Dendritic cell treated with granulocyte-macrophage colony-stimulating factor and Interleukin-4, amounts not matched to agents 40 ng/mL and 50 ng/mL, for 4 days (primary cell): ENCODE measurements around the gene CEP126.
A peak's percentile ranks its signal among the peaks of the same experiment; 100 is the strongest.

Source experiments
- H3K27ac Mint-ChIP-seq: one replicate; pipeline ENCODE4 v1.8.0; 2022; ENCODE audit warnings: mild to moderate bottlenecking, mixed read lengths
- H3K27me3 Mint-ChIP-seq: one replicate; pipeline ENCODE4 v1.8.0; 2022; ENCODE audit warnings: mild to moderate bottlenecking, mixed read lengths
- H3K36me3 Mint-ChIP-seq: one replicate; pipeline ENCODE4 v1.8.0; 2022; ENCODE audit warnings: low read depth, mixed read lengths
- H3K4me1 Mint-ChIP-seq: one replicate; pipeline ENCODE4 v1.8.0; 2022; ENCODE audit warnings: low read depth, mixed read lengths
- H3K4me3 Mint-ChIP-seq: one replicate; pipeline ENCODE4 v1.8.0; 2022; ENCODE audit warnings: mild to moderate bottlenecking, moderate library complexity, mixed read lengths
- H3K9me3 Mint-ChIP-seq: one replicate; pipeline ENCODE4 v1.8.0; 2022; ENCODE audit warnings: mixed read lengths
- intact Hi-C: fragments of 100-400 bp; cut with micrococcal nuclease; formaldehyde crosslinking; loops from one replicate; pipeline ENCODE4 v1.15.0; 2022

CEP126 gene

GRCh38 chr11:101914341-101914737, 471 bp upstream of the CEP126 start:
- H3K9me3 Mint-ChIP-seq = no peaks in the 10 kb centered on the region
- H3K4me3 Mint-ChIP-seq = peak overlapping the region; percentile 91
- peaks cover 24% of the 10 kb centered on the region for H3K4me1 Mint-ChIP-seq
- no peak overlapping the region for H3K27ac Mint-ChIP-seq
- intact Hi-C loops = no loop called here
- peaks cover 6% of the 10 kb centered on the region for H3K36me3 Mint-ChIP-seq
- H3K27me3 Mint-ChIP-seq = peaks cover 8% of the 10 kb centered on the region

GRCh38 chr11:101915791-101916291, 1.0 kb downstream of the CEP126 start:
- intact Hi-C loops = no loop called here
- peak overlapping the region; percentile 91 for H3K4me3 Mint-ChIP-seq
- H3K4me1 Mint-ChIP-seq = peaks cover 24% of the 10 kb centered on the region
- no peaks in the 10 kb centered on the region for H3K9me3 Mint-ChIP-seq
- peaks cover 8% of the 10 kb centered on the region for H3K27me3 Mint-ChIP-seq
- H3K27ac Mint-ChIP-seq = peak overlapping the region; percentile 76
- H3K36me3 Mint-ChIP-seq = peaks cover 6% of the 10 kb centered on the region

GRCh38 chr11:101916422-101916821, 1.6 kb downstream of the CEP126 start, which contains the start of gene ANGPTL5:
ANGPTL5 (minus strand) TSS chr11:101916522; CDS start chr11:101907909, 8,613 bp downstream.
- intact Hi-C loops = no loop called here
- Mint-ChIP-seq H3K4me3 (peak within 1 kb of the TSS; percentile 91), H3K36me3 (peaks cover 6% of the 10 kb centered on the region), H3K27me3 (peaks cover 8% of the 10 kb centered on the region), H3K4me1 (peaks cover 24% of the 10 kb centered on the region), H3K9me3 (no peaks in the 10 kb centered on the region), H3K27ac (peak within 1 kb of the TSS; percentile 76)

GRCh38 chr11:101917226-101917625, 2.4 kb downstream of the CEP126 start:
- H3K9me3 Mint-ChIP-seq = no peaks in the 10 kb centered on the region
- H3K27ac Mint-ChIP-seq = no peak overlapping the region
- H3K27me3 Mint-ChIP-seq = peaks cover 8% of the 10 kb centered on the region
- peaks cover 6% of the 10 kb centered on the region for H3K36me3 Mint-ChIP-seq
- intact Hi-C loops = no loop called here
- no peak overlapping the region for H3K4me3 Mint-ChIP-seq
- H3K4me1 Mint-ChIP-seq = peaks cover 24% of the 10 kb centered on the region

- no peak overlapping the region for H3K27ac Mint-ChIP-seq
- H3K9me3 Mint-ChIP-seq = no peaks in the 10 kb centered on the region
- H3K27me3 Mint-ChIP-seq = no peaks in the 10 kb centered on the region
- H3K4me1 Mint-ChIP-seq = peaks cover 5% of the 10 kb centered on the region
- H3K36me3 Mint-ChIP-seq = no peaks in the 10 kb centered on the region
- intact Hi-C loops = no loop called here
- H3K4me3 Mint-ChIP-seq = no peak overlapping the region
Observed at GRCh38 chr11:101920992-101921391, 6.2 kb downstream of the CEP126 start.

- H3K27ac Mint-ChIP-seq = no peak overlapping the region
- intact Hi-C loops = no loop called here
- no peaks in the 10 kb centered on the region for H3K9me3 Mint-ChIP-seq
Observed at GRCh38 chr11:101923554-101923953, 8.7 kb downstream of the CEP126 start.

GRCh38 chr11:101929294-101929915, 14.6 kb downstream of the CEP126 start:
- H3K27ac Mint-ChIP-seq = no peak overlapping the region
- H3K4me3 Mint-ChIP-seq = no peak overlapping the region
- intact Hi-C loops = no loop called here
- H3K27me3 Mint-ChIP-seq = no peaks in the 10 kb centered on the region
- H3K9me3 Mint-ChIP-seq = no peaks in the 10 kb centered on the region
- H3K4me1 Mint-ChIP-seq = no peaks in the 10 kb centered on the region
- no peaks in the 10 kb centered on the region for H3K36me3 Mint-ChIP-seq

More at GRCh38 chr11:101923554-101923953, 8.7 kb downstream of the CEP126 start:
- no peak overlapping the region for H3K4me3 Mint-ChIP-seq
- no peaks in the 10 kb centered on the region for H3K36me3 Mint-ChIP-seq
- H3K27me3 Mint-ChIP-seq = no peaks in the 10 kb centered on the region
- H3K4me1 Mint-ChIP-seq = no peaks in the 10 kb centered on the region

GRCh38 chr11:101931692-101932091, 16.9 kb downstream of the CEP126 start:
- H3K4me1 Mint-ChIP-seq = no peaks in the 10 kb centered on the region
- no peaks in the 10 kb centered on the region for H3K27me3 Mint-ChIP-seq
- H3K9me3 Mint-ChIP-seq = no peaks in the 10 kb centered on the region
- H3K4me3 Mint-ChIP-seq = no peak overlapping the region
- intact Hi-C loops = no loop called here
- no peak overlapping the region for H3K27ac Mint-ChIP-seq
- no peaks in the 10 kb centered on the region for H3K36me3 Mint-ChIP-seq

- Mint-ChIP-seq H3K4me3 (no peak overlapping the region), H3K36me3 (no peaks in the 10 kb centered on the region), H3K4me1 (no peaks in the 10 kb centered on the region), H3K27ac (no peak overlapping the region), H3K27me3 (peaks cover 1% of the 10 kb centered on the region), H3K9me3 (no peaks in the 10 kb centered on the region)
- intact Hi-C loops = no loop called here
Observed at GRCh38 chr11:101940901-101941520, 26.2 kb downstream of the CEP126 start.

- no peaks in the 10 kb centered on the region for H3K36me3 Mint-ChIP-seq
- H3K4me1 Mint-ChIP-seq = no peaks in the 10 kb centered on the region
- H3K27me3 Mint-ChIP-seq = peaks cover 1% of the 10 kb centered on the region
- intact Hi-C loops = no loop called here
- H3K9me3 Mint-ChIP-seq = no peaks in the 10 kb centered on the region
- H3K27ac Mint-ChIP-seq = no peak overlapping the region
- H3K4me3 Mint-ChIP-seq = no peak overlapping the region
Observed at GRCh38 chr11:101944923-101945322, 30.1 kb downstream of the CEP126 start.

- no peaks in the 10 kb centered on the region for H3K4me1 Mint-ChIP-seq
- no peaks in the 10 kb centered on the region for H3K36me3 Mint-ChIP-seq
- no peaks in the 10 kb centered on the region for H3K9me3 Mint-ChIP-seq
- H3K27me3 Mint-ChIP-seq = peaks cover 1% of the 10 kb centered on the region
- intact Hi-C loops = no loop called here
- no peak overlapping the region for H3K27ac Mint-ChIP-seq
- no peak overlapping the region for H3K4me3 Mint-ChIP-seq
Observed at GRCh38 chr11:101945448-101945847, 30.6 kb downstream of the CEP126 start.

- Mint-ChIP-seq H3K36me3 (no peaks in the 10 kb centered on the region), H3K27ac (no peak overlapping the region), H3K4me1 (no peaks in the 10 kb centered on the region), H3K27me3 (no peaks in the 10 kb centered on the region), H3K4me3 (no peak overlapping the region), H3K9me3 (no peaks in the 10 kb centered on the region)
- intact Hi-C loops = no loop called here
Observed at GRCh38 chr11:101949680-101950220, 34.9 kb downstream of the CEP126 start.

- no peaks in the 10 kb centered on the region for H3K9me3 Mint-ChIP-seq
- H3K27me3 Mint-ChIP-seq = no peaks in the 10 kb centered on the region
- intact Hi-C loops = no loop called here
- no peak overlapping the region for H3K27ac Mint-ChIP-seq
- H3K4me1 Mint-ChIP-seq = no peaks in the 10 kb centered on the region
- no peaks in the 10 kb centered on the region for H3K36me3 Mint-ChIP-seq
- no peak overlapping the region for H3K4me3 Mint-ChIP-seq
Observed at GRCh38 chr11:101955278-101955677, 40.5 kb downstream of the CEP126 start.

GRCh38 chr11:101955701-101956100, 40.9 kb downstream of the CEP126 start:
- H3K27ac Mint-ChIP-seq = no peak overlapping the region
- H3K36me3 Mint-ChIP-seq = no peaks in the 10 kb centered on the region
- H3K27me3 Mint-ChIP-seq = no peaks in the 10 kb centered on the region
- no peaks in the 10 kb centered on the region for H3K4me1 Mint-ChIP-seq
- H3K9me3 Mint-ChIP-seq = no peaks in the 10 kb centered on the region
- no peak overlapping the region for H3K4me3 Mint-ChIP-seq
- intact Hi-C loops = no loop called here
